HL-60/S4 treated with phorbol 12-myristate 13-acetate at 8.2 ng/mL for 4 days and 3 days (cell line): ENCODE results near the gene GIN1.

Experiments
- in situ Hi-C: fragments of 300-500 bp; cut with MboI; formaldehyde crosslinking; loops from 2 replicates; pipeline ENCODE4 v1.15.0; 2022; ENCODE audit warnings: low sequenced_read_pairs

GIN1 gene

GRCh38 chr5:103041071-103041676 is 78.8 kb downstream of the GIN1 start:
- in situ Hi-C loops, result no loop called here

- in situ Hi-C loops, result no loop called here
Observed at GRCh38 chr5:103037673-103038455, 82.1 kb downstream of the GIN1 start.

GRCh38 chr5:103036601-103037000 is 83.3 kb downstream of the GIN1 start:
- in situ Hi-C loops, result no loop called here
